ENCODE results near the gene ADIG.

The ADIG gene

DNA sequence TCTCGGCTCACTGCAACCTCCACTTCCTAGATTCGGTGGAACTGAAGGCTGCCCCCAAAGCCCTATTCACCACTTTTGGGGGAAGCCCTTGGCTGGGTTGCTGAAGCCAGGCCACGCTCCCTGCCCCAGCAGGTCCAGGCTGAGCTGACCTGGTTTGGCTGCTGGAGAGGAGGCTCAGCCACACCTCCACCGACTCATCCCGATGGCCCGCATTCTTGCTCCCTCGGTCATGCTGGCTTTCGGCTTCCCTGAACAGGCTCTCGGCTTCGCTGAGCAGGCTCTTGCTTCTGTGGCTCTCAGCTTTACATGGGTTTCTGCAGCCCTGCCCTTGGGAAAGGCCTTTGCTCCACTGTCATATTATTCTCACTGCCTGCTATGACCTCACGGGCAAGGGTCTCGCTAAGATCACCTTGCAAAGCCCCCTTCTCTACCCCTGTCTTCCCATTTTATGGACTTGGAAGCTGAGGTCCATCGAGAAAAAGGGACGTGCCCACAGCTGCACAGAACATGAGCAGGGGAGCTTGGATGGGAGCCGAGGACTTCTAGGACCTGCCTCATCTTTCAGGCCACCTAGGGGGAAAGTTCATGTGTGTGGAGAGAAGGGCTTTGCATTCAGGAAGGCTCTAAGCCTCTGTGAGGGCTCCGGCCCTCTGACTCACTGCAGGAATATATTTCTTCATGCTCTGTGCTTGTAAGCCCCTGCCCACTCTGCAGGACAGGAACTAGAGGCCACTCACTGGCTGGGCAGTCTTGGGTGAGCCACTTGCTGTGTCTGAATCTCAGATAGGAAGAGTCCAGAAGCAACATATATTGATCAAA is 36.2 kb downstream of the ADIG start:
- in situ Hi-C loops (cut with HindIII; ENCODE audit: low sequenced_read_pairs), result no loop called here
- no peak overlapping the region for H3K4me3 ChIP-seq (ENCODE audit: low read depth, low read length)
- DNase-seq (ENCODE audit: low read depth, low spot score), result no peak
- TF ChIP-seq, protein P1, sequence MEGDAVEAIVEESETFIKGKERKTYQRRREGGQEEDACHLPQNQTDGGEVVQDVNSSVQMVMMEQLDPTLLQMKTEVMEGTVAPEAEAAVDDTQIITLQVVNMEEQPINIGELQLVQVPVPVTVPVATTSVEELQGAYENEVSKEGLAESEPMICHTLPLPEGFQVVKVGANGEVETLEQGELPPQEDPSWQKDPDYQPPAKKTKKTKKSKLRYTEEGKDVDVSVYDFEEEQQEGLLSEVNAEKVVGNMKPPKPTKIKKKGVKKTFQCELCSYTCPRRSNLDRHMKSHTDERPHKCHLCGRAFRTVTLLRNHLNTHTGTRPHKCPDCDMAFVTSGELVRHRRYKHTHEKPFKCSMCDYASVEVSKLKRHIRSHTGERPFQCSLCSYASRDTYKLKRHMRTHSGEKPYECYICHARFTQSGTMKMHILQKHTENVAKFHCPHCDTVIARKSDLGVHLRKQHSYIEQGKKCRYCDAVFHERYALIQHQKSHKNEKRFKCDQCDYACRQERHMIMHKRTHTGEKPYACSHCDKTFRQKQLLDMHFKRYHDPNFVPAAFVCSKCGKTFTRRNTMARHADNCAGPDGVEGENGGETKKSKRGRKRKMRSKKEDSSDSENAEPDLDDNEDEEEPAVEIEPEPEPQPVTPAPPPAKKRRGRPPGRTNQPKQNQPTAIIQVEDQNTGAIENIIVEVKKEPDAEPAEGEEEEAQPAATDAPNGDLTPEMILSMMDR (IDR thresholded peaks at IDR 0.05; ENCODE audit: low read depth, low read length), result no peak

DNA sequence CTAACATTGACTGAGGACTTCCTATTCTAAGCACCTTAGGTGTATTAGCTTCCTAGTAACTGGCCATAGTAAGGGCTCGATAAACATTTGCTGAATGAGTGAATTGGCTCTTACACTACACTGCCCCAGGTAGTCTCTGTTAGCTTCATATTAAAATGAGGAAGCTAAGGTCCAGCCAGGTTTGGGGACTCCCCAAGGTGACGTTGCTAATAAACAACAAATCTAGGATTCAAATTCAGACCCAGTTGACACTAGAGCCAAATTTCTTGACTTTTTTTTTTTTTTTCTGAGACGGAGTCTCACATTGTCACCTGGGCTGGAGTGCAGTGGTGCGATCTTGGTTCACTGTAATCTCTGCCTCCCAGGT is 36.8 kb downstream of the ADIG start:
- in situ Hi-C loops (cut with HindIII; ENCODE audit: low sequenced_read_pairs), result no loop called here
- TF ChIP-seq, protein P1 (IDR thresholded peaks at IDR 0.05; ENCODE audit: low read depth, low read length), result no peak
- DNase-seq (ENCODE audit: low read depth, low spot score), result no peak
- H3K4me3 ChIP-seq (ENCODE audit: low read depth, low read length), result no peak overlapping the region

DNA sequence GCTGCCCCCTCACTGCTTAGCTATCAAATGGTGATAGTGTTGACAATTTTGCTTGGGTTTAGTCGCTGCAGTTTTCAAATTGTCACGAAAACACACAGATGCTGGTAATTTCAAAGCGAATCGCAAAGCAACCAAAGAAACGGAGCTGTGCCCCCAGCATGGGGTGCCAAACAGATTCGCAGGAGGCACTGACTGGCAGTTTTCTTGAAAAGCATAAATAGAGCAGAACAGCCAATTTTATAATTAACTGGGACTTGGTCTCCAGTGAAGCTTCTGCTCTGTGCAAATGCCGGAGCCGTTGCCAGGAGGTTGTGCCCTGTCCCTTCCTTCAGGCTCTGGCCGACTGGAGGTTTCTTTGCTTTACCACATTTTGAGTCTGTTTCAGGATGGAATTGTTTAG is 39.4 kb downstream of the ADIG start:
- TF ChIP-seq, protein P1 (IDR thresholded peaks at IDR 0.05; ENCODE audit: low read depth, low read length), result no peak
- no peak for DNase-seq (ENCODE audit: low read depth, low spot score)
- in situ Hi-C loops (cut with HindIII; ENCODE audit: low sequenced_read_pairs), result no loop called here
- H3K4me3 ChIP-seq (ENCODE audit: low read depth, low read length), result no peak overlapping the region

DNA sequence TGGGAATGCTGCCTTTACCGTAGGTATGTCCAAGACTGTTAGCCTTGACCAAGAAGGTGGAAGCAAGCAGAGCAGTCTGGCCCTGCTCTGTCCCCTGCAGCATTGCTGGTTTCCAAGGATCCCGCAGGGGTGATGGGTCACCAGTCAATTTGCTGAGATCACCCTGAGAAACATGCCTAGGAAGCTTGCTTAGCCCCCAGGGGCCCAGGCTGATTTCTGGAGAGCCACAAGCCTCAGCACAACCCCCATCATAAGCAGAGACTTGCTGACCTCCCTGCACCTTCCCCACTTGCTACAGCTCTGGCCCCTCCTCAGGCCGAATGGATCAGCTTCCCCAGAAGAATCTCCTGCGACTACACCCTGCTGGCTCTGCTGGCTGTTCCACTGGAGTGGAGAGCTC is 42.1 kb downstream of the ADIG start:
- H3K4me3 ChIP-seq (ENCODE audit: low read depth, low read length), result no peak overlapping the region
- in situ Hi-C loops (cut with HindIII; ENCODE audit: low sequenced_read_pairs), result no loop called here
- TF ChIP-seq, protein P1 (IDR thresholded peaks at IDR 0.05; ENCODE audit: low read depth, low read length), result no peak
- DNase-seq (ENCODE audit: low read depth, low spot score), result no peak

DNA sequence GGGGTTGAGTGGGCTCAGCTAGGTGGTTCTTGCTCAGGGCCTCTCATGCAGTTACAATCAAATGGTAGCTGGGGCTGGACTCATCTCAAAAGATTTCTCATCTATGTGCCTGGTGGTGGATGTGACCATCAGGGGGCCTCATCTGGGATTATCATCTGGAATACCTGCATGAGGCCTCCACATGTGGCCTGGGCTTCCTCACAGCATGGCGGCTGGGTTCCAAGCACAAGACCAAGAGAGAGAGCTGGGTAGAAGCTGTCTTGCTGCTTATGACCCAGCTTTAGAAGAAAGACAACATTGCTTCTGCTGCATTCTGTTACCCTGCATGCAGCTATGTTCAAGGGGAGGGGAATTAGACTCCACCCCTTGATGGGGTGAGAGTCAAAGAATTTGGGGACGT is 43.1 kb downstream of the ADIG start:
- TF ChIP-seq, protein P1 (IDR thresholded peaks at IDR 0.05; ENCODE audit: low read depth, low read length), result no peak
- DNase-seq (ENCODE audit: low read depth, low spot score), result no peak
- no peak overlapping the region for H3K4me3 ChIP-seq (ENCODE audit: low read depth, low read length)
- in situ Hi-C loops (cut with HindIII; ENCODE audit: low sequenced_read_pairs), result no loop called here

DNA sequence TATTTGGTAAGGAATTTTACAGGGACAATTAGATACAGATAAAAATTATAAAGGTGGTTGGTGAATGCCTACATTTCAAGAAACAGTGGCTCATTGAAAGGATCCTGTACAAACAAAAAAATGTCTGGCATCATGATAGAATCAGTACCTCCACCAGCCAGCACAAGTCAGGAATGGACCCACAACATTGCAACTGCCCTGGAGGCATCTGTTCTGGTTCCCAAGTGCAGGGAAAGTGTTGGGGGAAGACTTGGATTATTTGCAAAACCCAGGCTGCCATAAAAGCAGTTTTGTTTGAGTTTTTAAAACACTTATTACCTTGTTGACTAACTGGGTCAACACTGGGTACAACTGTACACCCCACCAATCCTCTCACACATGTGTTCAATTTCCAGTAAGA is 44.9 kb downstream of the ADIG start:
- DNase-seq (ENCODE audit: low read depth, low spot score), result no peak
- H3K4me3 ChIP-seq (ENCODE audit: low read depth, low read length), result no peak overlapping the region
- TF ChIP-seq, protein P1 (IDR thresholded peaks at IDR 0.05; ENCODE audit: low read depth, low read length), result no peak
- in situ Hi-C loops (cut with HindIII; ENCODE audit: low sequenced_read_pairs), result no loop called here
